ENCODE data around the gene CDIPT. TPM values are rescaled to one million over a fixed set of nuclear protein-coding genes. Genes with fewer than 3 reads are reported as not detected.

The CDIPT gene
- total RNA-seq, 1 donor from 2014 or later = 21.0 TPM

- no peak for TF ChIP-seq CTCF (IDR thresholded peaks at IDR 0.05)
- TF ChIP-seq EZH2phosphoT487 (IDR thresholded peaks at IDR 0.05) = no peak
- no peak for TF ChIP-seq EZH2 (IDR thresholded peaks at IDR 0.05)
- DNase-seq (ENCODE audit: low spot score) = no peak
- no peak overlapping the region for H3K27ac ChIP-seq
- no peak overlapping the region for H3K4me3 ChIP-seq
- H3K9me3 ChIP-seq (ENCODE audit: low read depth) = no peaks in the 10 kb centered on the region
- H3F3A ChIP-seq (ENCODE audit: low read depth) = peaks cover 13% of the 10 kb centered on the region
- Mint-ChIP-seq H3K27ac (no peak overlapping the region), H3K27me3 (ENCODE audit: insufficient read depth, low read depth) (peaks cover 4% of the 10 kb centered on the region), H3K9me3 (no peaks in the 10 kb centered on the region), H3K4me1 (peaks cover 6% of the 10 kb centered on the region), H3K36me3 (peaks cover 4% of the 10 kb centered on the region), H3K4me3 (peak overlapping the region; percentile 58)
- no peaks in the 10 kb centered on the region for H3K27me3 ChIP-seq
- H3K4me1 ChIP-seq = no peaks in the 10 kb centered on the region
- no peak overlapping the region for H2AFZ ChIP-seq (replicated peaks)
- peaks cover 23% of the 10 kb centered on the region for H3K79me2 ChIP-seq (ENCODE audit: low read depth)
- peaks cover 5% of the 10 kb centered on the region for H4K20me1 ChIP-seq (ENCODE audit: low read depth)
- H3K36me3 ChIP-seq = no peaks in the 10 kb centered on the region
- no peak overlapping the region for H3K9ac ChIP-seq
- H3K4me2 ChIP-seq = no peak overlapping the region
Measured at GRCh38 chr16:29864205-29864604, 1.2 kb upstream of the CDIPT start.

DNA sequence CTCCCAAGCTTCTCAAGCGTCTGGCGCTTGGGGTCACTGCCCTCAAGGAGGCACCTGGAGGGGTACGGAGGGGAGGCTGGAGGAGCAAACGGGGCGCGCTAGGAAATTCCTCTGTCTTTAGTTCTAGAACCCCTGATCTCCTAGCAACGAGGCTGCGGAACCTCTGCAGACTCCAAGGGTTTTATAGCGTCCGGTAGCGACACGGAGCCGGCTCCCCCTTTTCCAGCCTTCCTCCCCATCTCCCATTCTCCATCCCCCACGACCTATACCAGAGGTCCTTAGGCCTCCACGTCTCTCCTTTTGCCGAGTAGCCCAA is 601 bp upstream of the CDIPT start:
- Mint-ChIP-seq H3K27ac (peak overlapping the region; percentile 100), H3K4me3 (peak overlapping the region; percentile 99), H3K4me1 (peaks cover 6% of the 10 kb centered on the region), H3K27me3 (ENCODE audit: insufficient read depth, low read depth) (peaks cover 5% of the 10 kb centered on the region), H3K9me3 (no peaks in the 10 kb centered on the region), H3K36me3 (peaks cover 4% of the 10 kb centered on the region)
- TF ChIP-seq CTCF (IDR thresholded peaks at IDR 0.05) (no peak), EZH2phosphoT487 (IDR thresholded peaks at IDR 0.05) (no peak), EZH2 (IDR thresholded peaks at IDR 0.05) (no peak)
- H3K27me3 ChIP-seq = no peaks in the 10 kb centered on the region
- peaks cover 5% of the 10 kb centered on the region for H4K20me1 ChIP-seq (ENCODE audit: low read depth)
- no peaks in the 10 kb centered on the region for H3K36me3 ChIP-seq
- H3K9me3 ChIP-seq (ENCODE audit: low read depth) = no peaks in the 10 kb centered on the region
- peak overlapping the region; percentile 95 for H3K4me2 ChIP-seq
- H2AFZ ChIP-seq (replicated peaks) = no peak overlapping the region
- peaks cover 13% of the 10 kb centered on the region for H3F3A ChIP-seq (ENCODE audit: low read depth)
- no peak overlapping the region for H3K9ac ChIP-seq
- no peak overlapping the region for H3K27ac ChIP-seq
- no peak overlapping the region for H3K4me3 ChIP-seq
- DNase-seq (ENCODE audit: low spot score) = no peak
- no peaks in the 10 kb centered on the region for H3K4me1 ChIP-seq
- peaks cover 23% of the 10 kb centered on the region for H3K79me2 ChIP-seq (ENCODE audit: low read depth)

DNA sequence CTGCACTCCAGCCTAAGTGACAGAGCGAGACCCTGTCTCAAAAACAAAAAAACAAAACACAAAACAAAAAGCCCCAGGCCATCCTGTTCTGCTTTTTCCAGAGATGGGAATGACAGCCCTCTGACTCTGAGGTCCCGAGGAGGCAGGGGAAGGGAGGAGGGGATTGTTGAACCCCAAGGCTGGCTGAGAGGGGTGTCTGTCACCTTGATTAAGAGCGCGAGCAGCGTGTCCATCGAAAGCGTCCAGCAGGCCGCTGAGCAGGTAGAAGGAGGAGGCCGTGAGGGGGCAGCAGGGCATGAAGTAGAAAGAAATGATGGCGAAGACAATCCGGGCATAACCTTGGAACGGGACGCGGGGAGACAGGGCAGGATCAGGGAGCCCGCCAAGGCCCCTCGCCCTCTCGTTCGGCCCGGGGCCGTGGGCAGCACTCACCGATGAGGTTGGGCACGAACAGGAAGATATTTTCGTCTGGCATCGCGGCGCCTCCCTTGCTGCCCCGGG is 593 bp downstream of the CDIPT start:
- no peak for TF ChIP-seq EZH2 (IDR thresholded peaks at IDR 0.05)
- TF ChIP-seq EZH2phosphoT487 (IDR thresholded peaks at IDR 0.05) = no peak
- no peak for TF ChIP-seq CTCF (IDR thresholded peaks at IDR 0.05)
- peak overlapping the region; percentile 100 for H3K27ac ChIP-seq
- H3F3A ChIP-seq (ENCODE audit: low read depth) = peaks cover 13% of the 10 kb centered on the region
- H3K27me3 ChIP-seq = no peaks in the 10 kb centered on the region
- no peaks in the 10 kb centered on the region for H3K9me3 ChIP-seq (ENCODE audit: low read depth)
- peaks cover 6% of the 10 kb centered on the region for H3K4me1 Mint-ChIP-seq
- no peaks in the 10 kb centered on the region for H3K36me3 ChIP-seq
- H3K36me3 Mint-ChIP-seq = peaks cover 7% of the 10 kb centered on the region
- H3K9me3 Mint-ChIP-seq = no peaks in the 10 kb centered on the region
- H3K27ac Mint-ChIP-seq = peak overlapping the region; percentile 95
- H3K79me2 ChIP-seq (ENCODE audit: low read depth) = peaks cover 23% of the 10 kb centered on the region
- peak overlapping the region; percentile 93 for H3K9ac ChIP-seq
- peaks cover 5% of the 10 kb centered on the region for H4K20me1 ChIP-seq (ENCODE audit: low read depth)
- peaks cover 5% of the 10 kb centered on the region for H3K27me3 Mint-ChIP-seq (ENCODE audit: insufficient read depth, low read depth)
- peak overlapping the region; percentile 99 for H3K4me3 Mint-ChIP-seq
- H2AFZ ChIP-seq (replicated peaks) = peak overlapping the region; percentile 98
- peak; percentile 63 for DNase-seq (ENCODE audit: low spot score)
- peak overlapping the region; percentile 94 for H3K4me3 ChIP-seq
- H3K4me1 ChIP-seq = no peaks in the 10 kb centered on the region
- H3K4me2 ChIP-seq = peak overlapping the region; percentile 95
